Measurements from ENCODE around the gene GADL1. TPM values are rescaled to one million over a fixed set of nuclear protein-coding genes. Genes with fewer than 3 reads are reported as not detected.

The GADL1 gene
- polyA plus RNA-seq, 3 donors = not detected

GRCh38 chr3:30848087-30848779, 46.2 kb downstream of the GADL1 start:
- Mint-ChIP-seq H3K36me3 (no peaks in the 10 kb centered on the region), H3K27me3 (ENCODE audit: low read depth in 3 of 3) (no peaks in the 10 kb centered on the region), H3K4me3 (no peak overlapping the region), H3K4me1 (no peaks in the 10 kb centered on the region), H3K27ac (no peak overlapping the region), H3K9me3 (peaks cover 0 to 3% (median 0%) of the 10 kb centered on the region in 7 donors)
- Histone ChIP-seq H3K4me1 (ENCODE audit: control insufficient read depth in 1 of 2, insufficient read depth in 2 of 2, low read length in 2 of 2) (no peaks in the 10 kb centered on the region), H3K9me3 (replicated peaks in 1 of 2; ENCODE audit: control insufficient read depth in 1 of 2, insufficient read depth in 1 of 2, low read length in 2 of 2) (no peaks in the 10 kb centered on the region), H3K27ac (ENCODE audit: low read depth in 1 of 2, low read length in 2 of 2) (no peak overlapping the region), H3K27me3 (ENCODE audit: control insufficient read depth in 2 of 2, insufficient read depth in 2 of 2, low read length in 2 of 2) (no peaks in the 10 kb centered on the region), H2AFZ (ENCODE audit: insufficient read depth, low read depth, low read length, poor library complexity, severe bottlenecking) (no peak overlapping the region), H3K4me3 (replicated peaks in 1 of 3; ENCODE audit: low read depth in 2 of 3, low read length in 3 of 3) (no peak overlapping the region), H4K20me1 (ENCODE audit: insufficient read depth, low read length) (no peaks in the 10 kb centered on the region), H3K79me2 (ENCODE audit: insufficient read depth, low read length) (no peaks in the 10 kb centered on the region), H3K4me2 (replicated peaks; ENCODE audit: extremely low read depth, low read length, poor library complexity, severe bottlenecking) (no peak overlapping the region), H3K36me3 (replicated peaks in 1 of 2; ENCODE audit: control insufficient read depth in 1 of 2, insufficient read depth in 2 of 2, low read length in 2 of 2) (no peaks in the 10 kb centered on the region), H3K9ac (ENCODE audit: insufficient read depth, low read length, poor library complexity, severe bottlenecking) (no peak overlapping the region)
- DNase-seq = no peak
- no CpG with 5 or more reads among the region's 3 CpGs for WGBS (ENCODE audit: insufficient coverage)
- intact Hi-C loops (cut with micrococcal nuclease) = no loop called here
- TF ChIP-seq CTCF (IDR thresholded peaks at IDR 0.05) = no peak

DNA sequence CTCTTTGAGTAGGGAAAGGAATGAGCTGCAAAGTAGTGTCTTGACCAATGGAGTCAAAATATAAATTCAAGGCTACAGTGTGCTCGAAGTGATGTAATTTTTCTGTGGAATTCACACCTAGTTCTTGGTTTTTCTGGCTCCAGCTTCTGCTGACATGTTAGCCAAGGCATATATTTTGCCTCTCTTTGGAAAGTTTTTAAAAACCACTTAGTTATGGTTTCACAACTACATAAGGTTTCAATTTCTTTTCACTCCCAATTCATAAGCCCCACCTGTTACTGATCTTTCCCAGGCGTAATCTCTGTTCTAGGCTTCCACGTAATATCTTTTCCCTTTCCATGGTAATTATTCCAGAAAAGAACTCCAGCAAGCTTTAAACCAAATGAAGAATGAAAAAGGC, 46.9 kb downstream of the GADL1 start:
- Histone ChIP-seq H3K36me3 (replicated peaks in 1 of 2; ENCODE audit: control insufficient read depth in 1 of 2, insufficient read depth in 2 of 2, low read length in 2 of 2) (no peaks in the 10 kb centered on the region), H4K20me1 (ENCODE audit: insufficient read depth, low read length) (no peaks in the 10 kb centered on the region), H3K9me3 (replicated peaks in 1 of 2; ENCODE audit: control insufficient read depth in 1 of 2, insufficient read depth in 1 of 2, low read length in 2 of 2) (no peaks in the 10 kb centered on the region), H3K4me3 (replicated peaks in 1 of 3; ENCODE audit: low read depth in 2 of 3, low read length in 3 of 3) (no peak overlapping the region), H3K4me1 (ENCODE audit: control insufficient read depth in 1 of 2, insufficient read depth in 2 of 2, low read length in 2 of 2) (no peaks in the 10 kb centered on the region), H2AFZ (ENCODE audit: insufficient read depth, low read depth, low read length, poor library complexity, severe bottlenecking) (no peak overlapping the region), H3K4me2 (replicated peaks; ENCODE audit: extremely low read depth, low read length, poor library complexity, severe bottlenecking) (no peak overlapping the region), H3K27ac (ENCODE audit: low read depth in 1 of 2, low read length in 2 of 2) (no peak overlapping the region), H3K79me2 (ENCODE audit: insufficient read depth, low read length) (no peaks in the 10 kb centered on the region), H3K9ac (ENCODE audit: insufficient read depth, low read length, poor library complexity, severe bottlenecking) (no peak overlapping the region), H3K27me3 (ENCODE audit: control insufficient read depth in 2 of 2, insufficient read depth in 2 of 2, low read length in 2 of 2) (no peaks in the 10 kb centered on the region)
- Mint-ChIP-seq H3K27me3 (ENCODE audit: low read depth in 3 of 3) (no peaks in the 10 kb centered on the region), H3K4me1 (no peaks in the 10 kb centered on the region), H3K36me3 (no peaks in the 10 kb centered on the region), H3K9me3 (peaks cover 0 to 3% (median 0%) of the 10 kb centered on the region in 7 donors), H3K4me3 (no peak overlapping the region), H3K27ac (no peak overlapping the region)
- DNase-seq = no peak
- intact Hi-C loops (cut with micrococcal nuclease) = no loop called here
- TF ChIP-seq CTCF (IDR thresholded peaks at IDR 0.05) = no peak
- WGBS (ENCODE audit: insufficient coverage) = no CpG with 5 or more reads among the region's 3 CpGs

Measured in CD14-positive monocyte (primary cell).